H54 (cell line): ENCODE data around the gene WASF2.

Experiments
- DNase-seq: peaks from one replicate; pipeline ENCODE4 v3.0.0; 2011; ENCODE audit warnings: low spot score, mixed read lengths; ENCODE audit not compliant: insufficient read length
- FAIRE-seq: peaks from 3 replicates; lab custom pipeline; 2011; peaks lifted over from hg19 to GRCh38; lab: Jason Lieb, UNC
- POLR2A ChIP-seq: IDR thresholded peaks from 2 replicates; pipeline ENCODE4 v1.6.1; 2011; ENCODE audit warnings: low read depth, mild to moderate bottlenecking, low read length

The WASF2 gene

DNA sequence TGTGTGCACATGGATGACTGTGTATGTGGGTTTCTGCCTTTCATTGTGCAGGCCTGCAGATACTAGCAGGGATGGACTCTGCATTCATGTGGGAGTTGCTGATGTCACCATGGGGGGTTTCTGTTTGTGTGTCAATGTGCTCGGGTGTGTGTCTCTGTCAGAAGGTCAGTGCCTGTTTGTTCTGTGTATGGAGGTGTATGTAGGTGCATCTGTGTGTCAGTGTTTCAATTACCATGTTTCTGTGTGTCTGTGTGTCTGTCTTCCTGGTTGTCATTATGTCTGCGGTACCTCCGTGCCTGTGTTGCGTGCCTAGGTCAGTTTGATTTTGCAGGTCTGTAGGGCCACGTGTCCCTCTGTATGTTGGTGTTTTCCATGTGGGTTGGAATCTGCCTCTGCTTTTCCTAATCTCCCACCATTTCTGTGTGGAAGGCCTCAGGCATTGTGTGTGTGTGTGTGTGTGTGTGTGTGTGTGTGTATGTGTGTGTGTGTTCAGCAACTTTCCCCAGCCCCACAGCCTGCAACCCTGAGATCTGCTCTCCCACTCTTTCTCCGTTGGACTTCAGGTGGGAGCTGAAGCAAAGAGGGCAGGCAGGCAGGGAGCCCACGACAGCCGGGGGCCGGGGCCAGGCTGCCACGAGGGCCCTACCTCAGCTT is 36.7 kb upstream of the WASF2 start:
- FAIRE-seq = no peak
- TF ChIP-seq POLR2A = no peak
- no peak for DNase-seq

GRCh38 chr1:27525296-27526272 is 35.6 kb upstream of the WASF2 start:
- peak; percentile 62 for DNase-seq
- no peak for FAIRE-seq
- TF ChIP-seq POLR2A = no peak

GRCh38 chr1:27523337-27524020 is 33.5 kb upstream of the WASF2 start:
- FAIRE-seq (no peak), DNase-seq (no peak)
- no peak for TF ChIP-seq POLR2A

- DNase-seq = no peak
- no peak for FAIRE-seq
- TF ChIP-seq POLR2A = no peak
Measured at GRCh38 chr1:27522432-27523336, 32.7 kb upstream of the WASF2 start.

DNA sequence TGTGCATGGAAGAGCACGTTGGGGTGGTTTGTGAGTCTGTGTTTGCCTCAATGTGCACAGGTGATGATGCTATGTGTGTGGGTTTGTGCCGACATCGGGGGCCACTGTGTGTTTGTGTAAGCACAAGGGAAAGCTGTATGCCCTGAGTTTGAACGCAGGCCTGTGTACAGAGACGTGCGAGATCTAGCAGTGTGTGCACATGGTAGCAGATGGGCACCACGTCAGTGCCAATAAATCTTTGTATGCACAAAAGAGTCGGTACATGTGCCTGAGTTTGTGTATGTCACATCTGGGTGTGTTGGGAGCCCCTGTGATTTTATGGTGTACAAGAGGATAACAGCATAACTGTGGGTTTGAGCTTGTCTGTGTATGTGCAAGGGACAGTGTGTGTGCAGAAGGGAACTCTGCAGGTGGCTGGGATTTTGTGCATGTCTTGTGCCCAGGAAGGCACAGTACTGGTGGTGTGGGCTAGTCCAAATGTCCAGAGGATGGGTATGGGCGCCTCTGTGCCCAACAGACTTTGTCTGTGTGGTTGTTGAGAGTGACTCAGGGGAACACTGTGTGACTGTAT is 32.0 kb upstream of the WASF2 start:
- no peak for FAIRE-seq
- TF ChIP-seq POLR2A = no peak
- DNase-seq = no peak

- no peak for TF ChIP-seq POLR2A
- FAIRE-seq (no peak), DNase-seq (no peak)
Measured at GRCh38 chr1:27521336-27521831, 31.4 kb upstream of the WASF2 start.

DNA sequence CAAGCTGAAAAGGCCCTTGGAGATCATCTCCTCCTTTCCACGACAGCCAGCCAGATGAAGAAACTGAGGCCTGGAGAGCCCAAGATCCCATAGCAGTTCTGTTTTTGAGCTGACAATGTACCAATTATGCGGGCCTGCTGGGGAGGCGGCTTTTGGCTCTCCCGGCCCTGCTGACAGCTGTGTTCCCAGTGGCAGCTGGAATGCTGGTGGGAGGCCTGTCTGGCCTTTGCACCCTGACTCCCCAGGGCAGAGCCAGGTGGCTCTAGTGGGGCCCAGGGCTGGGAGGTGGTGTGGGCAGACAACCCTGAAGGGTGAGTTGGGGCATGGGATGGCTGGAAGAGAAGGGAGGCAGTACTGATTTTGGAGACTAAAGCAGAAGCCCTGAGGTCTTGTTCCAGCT is 30.7 kb upstream of the WASF2 start:
- TF ChIP-seq POLR2A = no peak
- no peak for DNase-seq
- no peak for FAIRE-seq

DNA sequence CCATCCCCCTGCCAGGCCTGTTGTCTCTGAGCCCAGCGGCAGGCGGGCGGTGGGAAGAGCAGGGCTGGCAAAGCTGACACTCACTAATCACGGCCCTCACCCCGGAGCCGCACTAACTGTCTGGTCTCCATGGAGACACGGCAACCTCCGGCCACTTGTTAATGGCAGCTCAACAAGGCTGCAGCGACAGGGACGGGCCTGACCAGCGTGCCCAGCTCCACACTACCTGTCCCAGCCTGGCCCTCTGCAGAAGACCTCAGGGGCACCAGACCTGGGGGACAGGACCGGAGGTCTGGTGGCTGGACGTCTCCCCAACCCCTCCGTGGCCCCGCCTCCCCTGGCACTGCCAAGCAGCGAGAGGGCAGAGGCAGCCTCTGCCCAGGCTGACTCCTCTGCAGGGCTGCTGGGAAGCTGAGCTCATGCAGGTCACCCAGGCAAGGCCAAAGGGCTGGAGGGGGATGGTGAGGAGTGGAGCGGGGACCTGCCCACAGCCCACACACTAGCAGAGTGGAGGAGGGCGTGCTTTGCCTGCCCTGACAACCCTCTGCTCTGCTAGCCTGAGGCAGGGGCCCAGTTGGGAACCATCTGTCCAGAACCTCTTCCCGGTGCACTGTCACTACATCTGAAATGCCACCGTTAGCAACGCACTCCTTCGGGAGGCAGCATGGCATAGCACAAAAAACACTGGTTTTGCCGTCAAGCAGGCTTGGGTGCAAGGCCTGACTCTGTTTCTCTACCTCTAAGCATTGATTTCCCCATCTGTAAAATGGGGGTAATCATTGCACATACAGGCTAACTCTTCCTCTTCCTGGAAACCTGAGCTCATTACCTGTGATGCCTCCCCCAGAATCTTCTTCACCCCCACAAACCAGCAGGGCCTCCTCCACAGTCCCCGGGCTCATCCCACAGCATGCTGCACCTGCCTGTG is 29.6 kb upstream of the WASF2 start:
- FAIRE-seq (no peak), DNase-seq (no peak)
- TF ChIP-seq POLR2A = no peak

DNA sequence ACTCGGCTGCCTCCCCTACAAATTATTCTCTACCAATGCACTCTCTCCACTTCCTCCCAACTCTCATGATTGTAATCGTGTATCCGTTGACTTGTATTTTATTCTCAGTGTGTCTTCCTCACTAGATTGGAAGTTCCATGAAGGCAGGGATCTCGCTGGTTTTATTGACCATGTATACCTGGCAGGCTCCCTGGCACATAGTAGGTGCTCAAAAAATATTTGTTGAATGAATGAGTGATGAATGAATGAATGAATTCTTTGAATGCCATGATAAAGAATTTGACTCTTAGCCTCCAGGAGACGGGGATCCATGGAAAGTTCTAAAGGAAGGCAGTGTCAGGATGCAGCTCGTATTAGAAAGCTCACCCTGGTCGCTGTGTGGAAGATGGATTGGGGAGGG is 28.8 kb upstream of the WASF2 start:
- DNase-seq (no peak), FAIRE-seq (no peak)
- TF ChIP-seq POLR2A = no peak

GRCh38 chr1:27517907-27518718 is 28.1 kb upstream of the WASF2 start:
- no peak for TF ChIP-seq POLR2A
- DNase-seq = no peak
- FAIRE-seq = no peak

DNA sequence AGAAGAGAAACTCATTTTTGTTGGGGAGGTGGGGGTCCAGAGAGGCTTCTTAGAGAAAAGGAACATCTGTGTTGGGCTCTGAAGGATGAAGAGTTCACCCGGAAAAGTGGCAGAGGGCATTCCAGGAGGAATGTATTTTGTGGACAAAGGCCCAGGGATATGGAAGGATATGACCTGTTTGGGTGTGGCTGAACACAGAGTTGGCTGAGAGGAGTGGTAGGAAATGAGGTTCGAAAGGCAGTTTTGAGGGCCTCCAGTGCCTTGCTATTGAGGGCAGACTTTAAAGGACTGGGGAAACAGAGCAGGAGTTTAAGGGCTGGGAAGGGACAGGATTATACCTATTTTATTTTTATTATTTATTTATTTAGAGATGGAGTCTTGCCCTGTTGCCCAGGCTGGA is 27.3 kb upstream of the WASF2 start:
- DNase-seq (no peak), FAIRE-seq (no peak)
- no peak for TF ChIP-seq POLR2A
